ENCODE results near the gene DMAC2.

DNA sequence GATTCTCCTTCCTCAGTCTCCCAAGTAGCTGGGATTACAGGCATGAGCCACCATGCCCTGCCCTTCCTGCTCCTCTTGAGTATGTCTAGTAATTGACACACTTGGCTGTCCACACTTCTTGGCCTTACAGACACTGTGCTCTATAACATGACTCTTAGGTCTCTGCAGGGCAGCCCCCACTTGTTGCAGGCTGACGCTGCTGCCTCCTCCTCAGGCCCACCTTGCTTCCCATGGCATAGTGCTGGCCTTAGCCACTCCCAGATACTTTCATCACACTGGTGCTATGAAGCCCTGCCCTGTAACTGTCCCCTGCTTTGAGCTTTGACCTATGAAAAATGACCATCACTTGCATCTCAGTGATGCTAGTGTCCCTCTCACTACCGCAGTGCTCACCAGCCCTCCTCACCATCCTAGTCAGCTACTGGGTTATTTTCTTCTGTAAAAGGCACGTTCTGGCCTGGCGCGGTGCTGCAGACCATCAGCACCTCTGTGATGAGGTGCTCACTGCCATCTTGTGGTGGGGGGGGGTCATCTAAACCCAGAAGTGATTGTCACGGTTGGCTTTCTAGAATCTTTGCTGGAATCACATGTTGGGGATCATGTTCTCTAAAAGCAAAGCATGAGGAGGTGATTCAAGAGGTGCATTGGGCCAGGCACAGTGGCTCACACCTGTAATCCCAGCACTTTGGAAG lies 13.0 kb upstream of the DMAC2 start:
- TF ChIP-seq EP300 (IDR thresholded peaks at IDR 0.05) (no peak), POLR2A (IDR thresholded peaks at IDR 0.05) (no peak), POLR2AphosphoS5 (IDR thresholded peaks at IDR 0.05) (no peak)
- TF ChIP-seq, protein P1, sequence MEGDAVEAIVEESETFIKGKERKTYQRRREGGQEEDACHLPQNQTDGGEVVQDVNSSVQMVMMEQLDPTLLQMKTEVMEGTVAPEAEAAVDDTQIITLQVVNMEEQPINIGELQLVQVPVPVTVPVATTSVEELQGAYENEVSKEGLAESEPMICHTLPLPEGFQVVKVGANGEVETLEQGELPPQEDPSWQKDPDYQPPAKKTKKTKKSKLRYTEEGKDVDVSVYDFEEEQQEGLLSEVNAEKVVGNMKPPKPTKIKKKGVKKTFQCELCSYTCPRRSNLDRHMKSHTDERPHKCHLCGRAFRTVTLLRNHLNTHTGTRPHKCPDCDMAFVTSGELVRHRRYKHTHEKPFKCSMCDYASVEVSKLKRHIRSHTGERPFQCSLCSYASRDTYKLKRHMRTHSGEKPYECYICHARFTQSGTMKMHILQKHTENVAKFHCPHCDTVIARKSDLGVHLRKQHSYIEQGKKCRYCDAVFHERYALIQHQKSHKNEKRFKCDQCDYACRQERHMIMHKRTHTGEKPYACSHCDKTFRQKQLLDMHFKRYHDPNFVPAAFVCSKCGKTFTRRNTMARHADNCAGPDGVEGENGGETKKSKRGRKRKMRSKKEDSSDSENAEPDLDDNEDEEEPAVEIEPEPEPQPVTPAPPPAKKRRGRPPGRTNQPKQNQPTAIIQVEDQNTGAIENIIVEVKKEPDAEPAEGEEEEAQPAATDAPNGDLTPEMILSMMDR (IDR thresholded peaks at IDR 0.05), result no peak
